NB4 (cell line): ENCODE measurements around the gene TXNDC8.

Source experiments
- DNase-seq: peaks from one replicate; pipeline ENCODE4 v3.0.0; 2010; ENCODE audit warnings: low read depth
- H3K4me3 ChIP-seq: one replicate; pipeline ENCODE4 v1.5.1; 2011; ENCODE audit warnings: mild to moderate bottlenecking, low read depth, low read length, moderate library complexity
- MYC ChIP-seq: IDR thresholded peaks from 2 replicates; pipeline ENCODE4 v1.6.1; 2011; ENCODE audit warnings: low read depth, low read length
- POLR2A ChIP-seq: IDR thresholded peaks from 2 replicates; pipeline ENCODE4 v1.6.1; 2011; ENCODE audit warnings: mild to moderate bottlenecking; ENCODE audit not compliant: insufficient read length; ENCODE audit errors: extremely low read depth
- TF ChIP-seq, protein P1 (sequence below): IDR thresholded peaks from one replicate; pipeline ENCODE4 v1.5.1; 2012; ENCODE audit warnings: low read depth, low read length
- TF ChIP-seq, protein P2 (sequence below): IDR thresholded peaks from 2 replicates; pipeline ENCODE4 v1.6.1; 2011; ENCODE audit warnings: low read depth, low read length

The TXNDC8 gene

DNA sequence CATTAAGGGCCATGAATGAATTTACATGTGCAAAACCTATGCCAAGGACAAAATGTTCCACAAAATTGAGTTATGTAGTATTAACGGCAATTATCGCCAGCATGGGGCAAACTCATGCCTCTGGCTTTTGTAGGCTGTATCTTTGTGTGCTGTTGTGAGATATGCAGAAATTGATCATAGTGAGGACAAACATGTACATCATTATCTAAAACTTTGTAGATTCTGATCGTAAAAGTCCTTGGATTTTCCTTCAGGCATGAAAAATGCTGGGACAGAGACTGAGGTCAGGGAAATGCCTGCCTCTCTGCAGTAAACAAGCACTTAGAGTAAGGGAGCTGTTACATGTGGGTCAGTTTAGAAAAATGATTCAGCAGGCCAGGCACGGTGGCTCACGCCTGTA, 5.9 kb upstream of the TXNDC8 start:
- no peak overlapping the region for H3K4me3 ChIP-seq
- DNase-seq, result no peak
- TF ChIP-seq, protein P1, sequence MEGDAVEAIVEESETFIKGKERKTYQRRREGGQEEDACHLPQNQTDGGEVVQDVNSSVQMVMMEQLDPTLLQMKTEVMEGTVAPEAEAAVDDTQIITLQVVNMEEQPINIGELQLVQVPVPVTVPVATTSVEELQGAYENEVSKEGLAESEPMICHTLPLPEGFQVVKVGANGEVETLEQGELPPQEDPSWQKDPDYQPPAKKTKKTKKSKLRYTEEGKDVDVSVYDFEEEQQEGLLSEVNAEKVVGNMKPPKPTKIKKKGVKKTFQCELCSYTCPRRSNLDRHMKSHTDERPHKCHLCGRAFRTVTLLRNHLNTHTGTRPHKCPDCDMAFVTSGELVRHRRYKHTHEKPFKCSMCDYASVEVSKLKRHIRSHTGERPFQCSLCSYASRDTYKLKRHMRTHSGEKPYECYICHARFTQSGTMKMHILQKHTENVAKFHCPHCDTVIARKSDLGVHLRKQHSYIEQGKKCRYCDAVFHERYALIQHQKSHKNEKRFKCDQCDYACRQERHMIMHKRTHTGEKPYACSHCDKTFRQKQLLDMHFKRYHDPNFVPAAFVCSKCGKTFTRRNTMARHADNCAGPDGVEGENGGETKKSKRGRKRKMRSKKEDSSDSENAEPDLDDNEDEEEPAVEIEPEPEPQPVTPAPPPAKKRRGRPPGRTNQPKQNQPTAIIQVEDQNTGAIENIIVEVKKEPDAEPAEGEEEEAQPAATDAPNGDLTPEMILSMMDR, result no peak
- TF ChIP-seq POLR2A (no peak), MYC (no peak)
- TF ChIP-seq, protein P2, sequence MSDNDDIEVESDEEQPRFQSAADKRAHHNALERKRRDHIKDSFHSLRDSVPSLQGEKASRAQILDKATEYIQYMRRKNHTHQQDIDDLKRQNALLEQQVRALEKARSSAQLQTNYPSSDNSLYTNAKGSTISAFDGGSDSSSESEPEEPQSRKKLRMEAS, result no peak

DNA sequence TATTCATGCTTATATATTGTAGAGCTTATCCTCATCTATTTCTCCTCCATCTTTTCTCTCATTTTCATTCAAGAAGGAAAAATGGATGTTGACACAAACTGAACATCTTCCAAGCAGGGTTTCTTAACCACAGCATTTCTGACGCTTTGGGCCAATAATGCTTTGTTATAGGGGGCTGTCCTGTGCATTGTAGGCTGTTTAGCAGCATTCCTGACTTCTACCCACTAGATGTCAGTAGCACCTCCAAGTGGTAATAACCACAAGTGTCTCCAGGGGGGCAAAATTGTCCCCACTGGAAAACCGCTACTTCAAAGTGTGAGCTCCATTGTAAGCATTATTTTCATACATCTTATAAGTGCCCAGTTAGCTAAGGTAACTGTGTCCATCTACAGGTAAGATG, 2.6 kb upstream of the TXNDC8 start:
- no peak overlapping the region for H3K4me3 ChIP-seq
- peak; percentile 24 for DNase-seq
- TF ChIP-seq, protein P1, result peak; percentile 35
- TF ChIP-seq, protein P2, result no peak
- TF ChIP-seq MYC (no peak), POLR2A (no peak)

- DNase-seq, result no peak
- TF ChIP-seq, protein P2, result no peak
- TF ChIP-seq POLR2A (no peak), MYC (no peak)
- TF ChIP-seq, protein P1, result no peak
- H3K4me3 ChIP-seq, result no peak overlapping the region
Observed at GRCh38 chr9:110338143-110338542, 480 bp upstream of the TXNDC8 start.

GRCh38 chr9:110336363-110336762, 1.3 kb downstream of the TXNDC8 start:
- TF ChIP-seq, protein P1, result no peak
- TF ChIP-seq, protein P2, result no peak
- TF ChIP-seq POLR2A, result no peak
- TF ChIP-seq MYC, result no peak
- DNase-seq, result no peak
- no peak overlapping the region for H3K4me3 ChIP-seq

GRCh38 chr9:110334871-110335270, 2.8 kb downstream of the TXNDC8 start:
- H3K4me3 ChIP-seq, result no peak overlapping the region
- DNase-seq, result no peak
- TF ChIP-seq, protein P2, result no peak
- TF ChIP-seq, protein P1, result no peak
- no peak for TF ChIP-seq POLR2A
- TF ChIP-seq MYC, result no peak

GRCh38 chr9:110334183-110334582, 3.5 kb downstream of the TXNDC8 start:
- H3K4me3 ChIP-seq, result no peak overlapping the region
- DNase-seq, result no peak
- TF ChIP-seq, protein P1, result no peak
- TF ChIP-seq MYC (no peak), POLR2A (no peak)
- TF ChIP-seq, protein P2, result no peak
